22Rv1 (cell line): ENCODE data around the gene ISLR2.

Experiments used
- H3K27ac ChIP-seq: fragments of 450-650 bp; 2 replicates; pipeline ENCODE4 v1.5.1; 2017
- ZFX ChIP-seq: fragments of 450-650 bp; IDR thresholded peaks from 2 replicates; pipeline ENCODE4 v1.6.1; 2017; ENCODE audit warnings: antibody characterized with exemption, borderline replicate concordance
- TF ChIP-seq, protein P1 (sequence below): fragments of 450-650 bp; IDR thresholded peaks from 2 replicates; pipeline ENCODE4 v1.5.1; 2017; ENCODE audit warnings: mild to moderate bottlenecking

ISLR2 gene

DNA sequence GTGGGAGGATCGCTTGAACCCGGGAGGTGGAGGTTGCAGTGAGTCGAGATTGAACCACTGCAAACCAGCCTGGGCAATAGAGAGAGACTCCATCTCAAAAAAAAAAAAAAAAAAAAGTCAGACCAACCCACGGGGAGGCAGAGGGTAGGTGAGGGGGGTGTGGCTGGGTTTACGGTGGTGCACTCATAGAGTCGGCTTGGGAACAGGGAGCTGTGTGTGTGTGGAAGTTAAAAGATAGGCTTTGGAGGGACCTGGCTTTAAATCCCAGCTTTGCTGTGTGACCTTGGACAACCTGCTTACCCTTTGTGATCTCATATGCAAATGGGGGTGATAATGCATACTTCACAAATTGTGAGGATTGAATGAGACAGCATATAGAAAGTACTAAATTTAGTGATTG is 10.0 kb upstream of the ISLR2 start:
- H3K27ac ChIP-seq, result no peak overlapping the region
- TF ChIP-seq, protein P1, sequence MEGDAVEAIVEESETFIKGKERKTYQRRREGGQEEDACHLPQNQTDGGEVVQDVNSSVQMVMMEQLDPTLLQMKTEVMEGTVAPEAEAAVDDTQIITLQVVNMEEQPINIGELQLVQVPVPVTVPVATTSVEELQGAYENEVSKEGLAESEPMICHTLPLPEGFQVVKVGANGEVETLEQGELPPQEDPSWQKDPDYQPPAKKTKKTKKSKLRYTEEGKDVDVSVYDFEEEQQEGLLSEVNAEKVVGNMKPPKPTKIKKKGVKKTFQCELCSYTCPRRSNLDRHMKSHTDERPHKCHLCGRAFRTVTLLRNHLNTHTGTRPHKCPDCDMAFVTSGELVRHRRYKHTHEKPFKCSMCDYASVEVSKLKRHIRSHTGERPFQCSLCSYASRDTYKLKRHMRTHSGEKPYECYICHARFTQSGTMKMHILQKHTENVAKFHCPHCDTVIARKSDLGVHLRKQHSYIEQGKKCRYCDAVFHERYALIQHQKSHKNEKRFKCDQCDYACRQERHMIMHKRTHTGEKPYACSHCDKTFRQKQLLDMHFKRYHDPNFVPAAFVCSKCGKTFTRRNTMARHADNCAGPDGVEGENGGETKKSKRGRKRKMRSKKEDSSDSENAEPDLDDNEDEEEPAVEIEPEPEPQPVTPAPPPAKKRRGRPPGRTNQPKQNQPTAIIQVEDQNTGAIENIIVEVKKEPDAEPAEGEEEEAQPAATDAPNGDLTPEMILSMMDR, result no peak
- no peak for TF ChIP-seq ZFX

DNA sequence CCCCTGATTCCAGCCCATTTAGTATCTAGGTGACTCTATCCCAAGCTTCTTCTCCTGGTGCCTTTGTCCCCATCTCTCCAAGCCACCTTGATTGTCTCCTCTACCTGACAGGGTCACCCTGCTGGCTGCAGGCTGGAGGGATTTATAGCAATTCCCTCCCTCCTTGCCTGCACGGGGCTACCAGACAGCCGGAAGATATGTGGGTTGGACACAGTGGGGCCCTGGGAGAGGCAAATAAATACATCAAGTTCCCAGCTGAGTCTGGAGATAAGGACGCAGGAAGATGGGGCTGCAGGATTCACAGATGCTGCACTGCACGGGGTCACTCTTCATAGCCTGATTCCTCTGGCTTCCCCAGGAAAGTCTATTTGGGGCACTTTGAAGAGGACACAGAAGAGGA is 9.3 kb upstream of the ISLR2 start:
- H3K27ac ChIP-seq, result no peak overlapping the region

DNA sequence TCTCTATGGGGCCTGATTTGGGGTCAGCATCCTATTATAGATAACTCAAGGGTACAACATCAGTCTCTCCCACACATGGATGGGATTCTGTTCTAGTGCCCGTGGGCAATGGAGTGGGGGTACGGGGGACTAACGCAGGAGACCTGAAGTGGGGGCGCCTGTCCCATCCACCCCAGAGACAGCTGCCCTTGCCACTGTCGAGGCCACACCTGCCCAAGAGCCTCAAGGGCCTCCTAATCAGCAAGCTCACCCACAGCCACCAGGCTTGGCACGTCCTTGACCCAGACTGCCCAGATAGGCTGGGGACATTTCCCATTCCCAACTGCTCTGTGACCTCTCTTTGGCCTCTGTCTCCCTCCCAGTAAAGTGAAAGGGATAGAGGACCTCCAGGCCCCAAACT is 8.5 kb upstream of the ISLR2 start:
- no peak overlapping the region for H3K27ac ChIP-seq
- TF ChIP-seq, protein P1, result no peak
- TF ChIP-seq ZFX, result no peak

More for the DNA sequence above, 9.3 kb upstream of the ISLR2 start:
- TF ChIP-seq ZFX, result no peak
- TF ChIP-seq, protein P1, result no peak

DNA sequence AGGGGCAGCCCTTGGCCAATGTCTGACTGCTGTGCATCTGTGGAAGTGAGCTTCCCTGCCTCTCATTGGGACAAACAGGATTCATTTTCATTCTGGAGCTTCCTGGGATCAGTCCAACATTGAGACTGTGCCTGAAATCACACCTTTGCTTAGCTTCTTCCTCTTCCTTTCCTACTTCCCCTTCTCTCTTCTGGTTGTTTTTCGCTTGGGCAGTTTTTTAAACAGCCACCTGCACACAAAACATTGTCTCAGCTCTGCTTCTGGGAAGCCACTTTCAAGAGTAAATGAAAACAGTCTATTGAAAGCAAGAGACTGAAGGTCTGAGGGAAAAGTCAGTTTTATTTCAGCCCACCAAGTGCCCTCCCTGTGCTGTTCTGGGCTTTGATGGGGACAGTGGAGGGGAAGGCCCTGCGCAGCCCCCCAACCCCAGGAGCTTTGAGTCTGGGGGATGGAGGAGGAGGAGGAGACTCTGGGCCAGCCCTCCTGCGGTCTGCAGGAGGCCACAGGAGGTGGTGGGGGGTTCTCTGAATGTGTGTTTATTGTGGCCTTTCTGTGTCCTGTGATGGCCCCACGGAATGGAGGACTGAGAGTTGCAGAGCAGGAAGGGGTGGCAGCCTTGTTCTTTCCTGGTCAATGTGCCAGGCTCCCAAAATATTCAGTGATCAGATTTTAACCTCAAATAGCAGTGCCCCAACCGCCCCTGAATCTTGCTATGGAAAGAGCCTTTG is 7.8 kb upstream of the ISLR2 start:
- TF ChIP-seq, protein P1, result no peak
- no peak overlapping the region for H3K27ac ChIP-seq

DNA sequence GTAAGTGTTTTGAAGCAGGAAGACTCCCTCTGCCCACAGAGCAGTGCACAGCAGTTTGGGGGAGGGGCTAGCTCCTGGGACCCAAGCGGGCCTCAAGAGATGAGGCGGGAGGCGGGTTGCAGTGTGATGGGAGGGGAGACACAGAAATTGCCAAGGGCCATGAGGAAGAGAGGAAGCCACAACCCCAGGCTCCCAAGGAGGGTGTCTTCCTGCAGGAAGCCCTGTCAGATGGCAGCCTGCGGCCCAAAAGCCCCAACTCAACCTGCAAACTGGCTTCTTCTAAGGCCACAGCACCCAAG is 7.3 kb upstream of the ISLR2 start:
- TF ChIP-seq ZFX, result no peak
- TF ChIP-seq, protein P1, result no peak
- no peak overlapping the region for H3K27ac ChIP-seq

DNA sequence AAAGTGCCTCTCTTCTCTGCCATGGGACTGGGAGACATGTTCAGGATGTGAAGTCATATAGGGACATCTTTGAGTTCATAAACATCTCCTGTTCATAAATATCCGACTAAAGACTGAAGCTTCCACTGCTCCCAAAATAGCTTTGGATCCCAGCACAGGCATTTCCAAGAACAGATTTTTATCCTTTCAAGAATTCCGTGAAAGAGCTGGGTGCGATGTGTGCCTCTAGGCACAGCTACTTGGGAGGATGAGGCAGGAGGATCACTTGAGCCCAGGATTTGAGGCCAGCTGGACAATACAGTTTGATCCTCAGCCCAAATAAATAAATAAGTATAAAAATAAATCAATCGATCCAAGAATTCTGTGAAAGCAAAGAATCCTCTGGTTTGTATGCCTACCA is 6.7 kb upstream of the ISLR2 start:
- no peak for TF ChIP-seq ZFX
- TF ChIP-seq, protein P1, result no peak
- H3K27ac ChIP-seq, result no peak overlapping the region

DNA sequence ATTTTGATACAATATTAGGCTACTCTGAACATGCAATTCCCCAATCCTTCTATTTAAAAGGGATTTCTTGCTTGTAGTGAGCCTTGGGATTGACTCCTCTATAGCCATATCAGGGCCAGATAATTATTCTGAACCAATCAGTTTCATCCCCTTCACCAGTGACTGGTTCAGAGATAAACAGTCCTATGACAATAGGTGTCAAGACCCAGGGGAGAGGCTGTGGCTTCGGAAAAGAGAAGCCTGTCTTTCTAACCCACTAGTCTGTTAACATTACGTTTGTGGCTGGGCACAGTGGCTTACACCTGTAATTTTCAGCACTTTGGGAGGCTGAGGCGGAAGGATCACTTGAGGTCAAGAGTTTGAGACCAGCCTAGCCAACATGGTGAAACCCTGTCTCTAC is 6.2 kb upstream of the ISLR2 start:
- no peak for TF ChIP-seq ZFX
- TF ChIP-seq, protein P1, result no peak
- no peak overlapping the region for H3K27ac ChIP-seq
